Naive thymus-derived CD4-positive, alpha-beta T cell (primary cell): ENCODE measurements around the gene NTPCR. TPM values are rescaled to one million over a fixed set of nuclear protein-coding genes. Genes with fewer than 3 reads are reported as not detected.
"Not testable (repeated sequence)": the region's sequence is repeated elsewhere in the genome, so short reads cannot be mapped to it uniquely, and the experiment has no call there.

Source experiments
- ATAC-seq: fragments of 150-1000 bp; cut with Tn5 transposase; 2 replicates; pipeline ENCODE4 v1.10.0; 2021; ENCODE audit warnings: mild to moderate bottlenecking, moderate library complexity
- CTCF ChIA-PET: fragments of 350-600 bp; sonication (Branson Sonifier 250); formaldehyde crosslinking; loops from one replicate; lab custom pipeline; 2021; ENCODE audit warnings: antibody characterized with exemption; lab: Charles Lee
- POLR2A ChIA-PET: fragments of 350-600 bp; sonication (Branson Sonifier 250); formaldehyde crosslinking; loops from one replicate; lab custom pipeline; 2021; ENCODE audit warnings: antibody characterized with exemption, inconsistent platforms; lab: Charles Lee
- DNase-seq, 9 donors: peaks; one replicate each; pipeline versions ENCODE4 v3.0.0 to v3.0.0-alpha.2; 2020 to 2022; ENCODE audit warnings: mixed read lengths in 1 of 9
- H3K27ac ChIP-seq: one replicate; pipeline ENCODE4 v1.7.0; 2013; ENCODE audit warnings: mild to moderate bottlenecking, low read depth, low read length, moderate library complexity
- H3K27me3 ChIP-seq, 2 donors: one replicate each; pipeline ENCODE4 v1.7.0; 2013; ENCODE audit warnings: low read length in 2 of 2, mild to moderate bottlenecking in 2 of 2, moderate library complexity in 2 of 2; ENCODE audit not compliant: control insufficient read depth in 2 of 2, insufficient read depth in 2 of 2
- H3K36me3 ChIP-seq, 3 experiments: 1 replicate in 2 of 3; 2 replicates in 1 of 3; pipeline ENCODE4 v1.7.0; 2013; ENCODE audit warnings: low read length in 3 of 3, mild to moderate bottlenecking in 3 of 3, moderate library complexity in 1 of 3; ENCODE audit not compliant: insufficient read depth in 3 of 3, control insufficient read depth in 2 of 3
- H3K4me1 ChIP-seq, 2 donors: one replicate each; pipeline ENCODE4 v1.7.0; 2013; ENCODE audit warnings: low read length in 2 of 2, mild to moderate bottlenecking in 2 of 2, moderate library complexity in 1 of 2; ENCODE audit not compliant: control insufficient read depth in 2 of 2, insufficient read depth in 2 of 2
- H3K4me3 ChIP-seq: 2 replicates; pipeline ENCODE4 v1.7.0; 2013; ENCODE audit warnings: mild to moderate bottlenecking, low read length
- H3K9me3 ChIP-seq, 3 experiments: 1 replicate in 2 of 3; 2 replicates in 1 of 3; pipeline ENCODE4 v1.7.0; 2013; ENCODE audit warnings: low read length in 3 of 3; ENCODE audit not compliant: control insufficient read depth in 2 of 3
- H3K27ac Mint-ChIP-seq, 9 donors: one replicate each; pipeline ENCODE4 v1.8.0; 2020 to 2022; ENCODE audit warnings: mixed read lengths in 9 of 9, mild to moderate bottlenecking in 8 of 9, moderate library complexity in 5 of 9, inconsistent platforms in 2 of 9
- H3K27me3 Mint-ChIP-seq, 5 donors: one replicate each; pipeline ENCODE4 v1.8.0; 2021 to 2022; ENCODE audit warnings: mixed read lengths in 5 of 5, mild to moderate bottlenecking in 1 of 5
- H3K36me3 Mint-ChIP-seq, 5 donors: one replicate each; pipeline ENCODE4 v1.8.0; 2020 to 2022; ENCODE audit warnings: mixed read lengths in 5 of 5, mild to moderate bottlenecking in 3 of 5, inconsistent platforms in 1 of 5
- H3K4me1 Mint-ChIP-seq, 7 donors: one replicate each; pipeline ENCODE4 v1.8.0; 2020 to 2022; ENCODE audit warnings: mixed read lengths in 7 of 7, mild to moderate bottlenecking in 3 of 7, inconsistent platforms in 1 of 7
- H3K4me3 Mint-ChIP-seq, 10 donors: one replicate each; pipeline ENCODE4 v1.8.0; 2020 to 2022; ENCODE audit warnings: mild to moderate bottlenecking in 10 of 10, mixed read lengths in 10 of 10, moderate library complexity in 6 of 10, inconsistent platforms in 2 of 10
- H3K9me3 Mint-ChIP-seq, 11 donors: one replicate each; pipeline ENCODE4 v1.8.0; 2020 to 2022; ENCODE audit warnings: mixed read lengths in 11 of 11, mild to moderate bottlenecking in 4 of 11, inconsistent platforms in 1 of 11, moderate library complexity in 1 of 11
- intact Hi-C, 2 donors: fragments of 100-400 bp; cut with micrococcal nuclease; formaldehyde crosslinking; loops; one replicate each; pipeline ENCODE4 v1.15.1; 2023
- polyA plus RNA-seq, 2 donors: library from polyadenylated mRNA; unstranded; fragments of 300-500 nt; fragmentation: Illumina TruSeq; gene quantifications; one replicate each; pipeline ENCODE4 v1.2.3, GENCODE V29; 2021
- total RNA-seq, 6 experiments: library from RNA in 5 of 6; stranded (reverse) in 5 of 6; gene quantifications; 1 replicate in 5 of 6; 2 replicates in 1 of 6; pipeline ENCODE4 v1.2.3 and lab custom pipeline; 2021 to 2026

The NTPCR gene
- total and polyA plus RNA-seq, 7 experiments from 2014 or later, result 16.0 to 80.5 (median 17.5) TPM

GRCh38 chr1:232912845-232913580, 37.4 kb upstream of the NTPCR start:
- intact Hi-C loops, result no loop called here
- CTCF ChIA-PET, result no interaction called here

GRCh38 chr1:232914271-232914670, 36.1 kb upstream of the NTPCR start:
- H3K4me1 Mint-ChIP-seq, result peaks cover 17 to 32% (median 22%) of the 10 kb centered on the region in 7 donors
- CTCF ChIA-PET, H3K4me3 ChIP-seq, H3K27ac ChIP-seq, intact Hi-C loops, H3K27me3 ChIP-seq, DNase-seq, ATAC-seq, H3K9me3 ChIP-seq, H3K27ac Mint-ChIP-seq, H3K4me3 Mint-ChIP-seq, H3K36me3 ChIP-seq, H3K36me3 Mint-ChIP-seq, H3K27me3 Mint-ChIP-seq, H3K9me3 Mint-ChIP-seq, POLR2A ChIA-PET: not testable (repeated sequence)
- peaks cover 0 to 13% of the 10 kb centered on the region in 2 donors for H3K4me1 ChIP-seq

More at GRCh38 chr1:232912845-232913580, 37.4 kb upstream of the NTPCR start:
- ATAC-seq (no peak), DNase-seq (no peak)
- H3K9me3 ChIP-seq, result no peaks in the 10 kb centered on the region
- H3K27me3 Mint-ChIP-seq, result peaks cover 0 to 9% (median 0%) of the 10 kb centered on the region in 5 donors
- H3K36me3 Mint-ChIP-seq, result peaks cover 0 to 9% (median 0%) of the 10 kb centered on the region in 5 donors
- peaks cover 20 to 39% (median 33%) of the 10 kb centered on the region in 7 donors for H3K4me1 Mint-ChIP-seq
- no peak overlapping the region for H3K27ac ChIP-seq
- H3K4me1 ChIP-seq, result peaks cover 0 to 20% of the 10 kb centered on the region in 2 donors
- no peak overlapping the region for H3K4me3 ChIP-seq
- no peak overlapping the region for H3K27ac Mint-ChIP-seq
- POLR2A ChIA-PET, result no interaction called here
- H3K27me3 ChIP-seq, result no peaks in the 10 kb centered on the region
- H3K36me3 ChIP-seq, result no peaks in the 10 kb centered on the region
- no peak overlapping the region for H3K4me3 Mint-ChIP-seq
- H3K9me3 Mint-ChIP-seq, result peaks cover 0 to 6% (median 0%) of the 10 kb centered on the region in 11 donors

GRCh38 chr1:232915212-232915611, 35.2 kb upstream of the NTPCR start:
- H3K9me3 Mint-ChIP-seq, result peaks cover 0 to 8% (median 0%) of the 10 kb centered on the region in 11 donors
- DNase-seq (no peak), ATAC-seq (no peak)
- H3K27ac Mint-ChIP-seq, result no peak overlapping the region
- intact Hi-C loops, result no loop called here
- Histone ChIP-seq H3K4me3 (no peak overlapping the region), H3K27ac (no peak overlapping the region), H3K9me3 (no peaks in the 10 kb centered on the region), H3K4me1 (peaks cover 0 to 4% of the 10 kb centered on the region in 2 donors), H3K27me3 (no peaks in the 10 kb centered on the region), H3K36me3 (no peaks in the 10 kb centered on the region)
- H3K4me3 Mint-ChIP-seq, result no peak overlapping the region
- peaks cover 0 to 12% (median 0%) of the 10 kb centered on the region in 5 donors for H3K36me3 Mint-ChIP-seq
- peaks cover 9 to 23% (median 13%) of the 10 kb centered on the region in 7 donors for H3K4me1 Mint-ChIP-seq
- peaks cover 0 to 6% (median 0%) of the 10 kb centered on the region in 5 donors for H3K27me3 Mint-ChIP-seq
- ChIA-PET CTCF (no interaction called here), POLR2A (interaction anchor here (0.7 kb wide), 1 partner anchor 55 kb away, joined by 3 read pairs; no protein-coding TSS in a partner anchor)

- Histone ChIP-seq H3K27ac (no peak overlapping the region), H3K9me3 (no peaks in the 10 kb centered on the region), H3K4me3 (no peak overlapping the region), H3K27me3 (no peaks in the 10 kb centered on the region), H3K36me3 (no peaks in the 10 kb centered on the region), H3K4me1 (no peaks in the 10 kb centered on the region)
- H3K27ac Mint-ChIP-seq, result no peak overlapping the region
- ATAC-seq (no peak), DNase-seq (no peak)
- ChIA-PET POLR2A (no interaction called here), CTCF (no interaction called here)
- intact Hi-C loops, result no loop called here
- H3K4me3 Mint-ChIP-seq, result peak overlapping the region in 1 of 10 donors; percentile 11
- peaks cover 0 to 6% (median 0%) of the 10 kb centered on the region in 5 donors for H3K27me3 Mint-ChIP-seq
- peaks cover 0 to 14% (median 0%) of the 10 kb centered on the region in 5 donors for H3K36me3 Mint-ChIP-seq
- H3K9me3 Mint-ChIP-seq, result peaks cover 0 to 12% (median 0%) of the 10 kb centered on the region in 11 donors
- peaks cover 4 to 16% (median 8%) of the 10 kb centered on the region in 7 donors for H3K4me1 Mint-ChIP-seq
Observed at GRCh38 chr1:232917053-232917452, 33.4 kb upstream of the NTPCR start.

GRCh38 chr1:232921381-232921780, 29.0 kb upstream of the NTPCR start:
- Histone ChIP-seq H3K4me3 (no peak overlapping the region), H3K4me1 (peaks cover 30 to 39% of the 10 kb centered on the region in 2 donors), H3K27me3 (no peaks in the 10 kb centered on the region), H3K36me3 (no peaks in the 10 kb centered on the region), H3K9me3 (no peaks in the 10 kb centered on the region), H3K27ac (no peak overlapping the region)
- Mint-ChIP-seq H3K9me3 (peaks cover 0 to 12% (median 0%) of the 10 kb centered on the region in 11 donors), H3K27me3 (no peaks in the 10 kb centered on the region), H3K27ac (no peak overlapping the region), H3K4me3 (peak overlapping the region in 1 of 10 donors; percentile 9), H3K4me1 (peaks cover 35 to 51% (median 42%) of the 10 kb centered on the region in 7 donors), H3K36me3 (peaks cover 0 to 20% (median 0%) of the 10 kb centered on the region in 5 donors)
- POLR2A ChIA-PET, result no interaction called here
- DNase-seq, result no peak
- no peak for ATAC-seq
- CTCF ChIA-PET, result no interaction called here
- intact Hi-C loops, result loop anchor here (5.0 to 10.0 kb wide), 4 partner anchors 103 to 306 kb away; partner anchors contain the start of genes MAP10 (in 2 of the 2) and SIPA1L2 (in 1 of the 2)

GRCh38 chr1:232922485-232922884, 27.9 kb upstream of the NTPCR start:
- DNase-seq (no peak), ATAC-seq (no peak)
- no peaks in the 10 kb centered on the region for H3K27me3 ChIP-seq
- H3K36me3 Mint-ChIP-seq, result peaks cover 0 to 21% (median 6%) of the 10 kb centered on the region in 5 donors
- no peaks in the 10 kb centered on the region for H3K36me3 ChIP-seq
- intact Hi-C loops, result loop anchor here (5.0 to 10.0 kb wide), 4 partner anchors 102 to 305 kb away; partner anchors contain the start of genes MAP10 (in 2 of the 2) and SIPA1L2 (in 1 of the 2)
- peaks cover 36 to 59% (median 45%) of the 10 kb centered on the region in 7 donors for H3K4me1 Mint-ChIP-seq
- H3K4me3 Mint-ChIP-seq, result peak overlapping the region in 4 of 10 donors; percentile 61 to 89 (median 78)
- ChIA-PET CTCF (no interaction called here), POLR2A (no interaction called here)
- no peaks in the 10 kb centered on the region for H3K27me3 Mint-ChIP-seq
- peaks cover 30 to 41% of the 10 kb centered on the region in 2 donors for H3K4me1 ChIP-seq
- H3K27ac ChIP-seq, result no peak overlapping the region
- H3K9me3 Mint-ChIP-seq, result peaks cover 0 to 13% (median 0%) of the 10 kb centered on the region in 11 donors
- no peaks in the 10 kb centered on the region for H3K9me3 ChIP-seq
- H3K27ac Mint-ChIP-seq, result peak overlapping the region in 5 of 9 donors; percentile 91 to 96 (median 93)
- H3K4me3 ChIP-seq, result no peak overlapping the region
